NCI-H69 (cell line): ENCODE results near the gene SAMHD1.

ENCODE experiments used
- DNase-seq: peaks from one replicate; lab custom pipeline; 2025; lab: John Stamatoyannopoulos, UW

SAMHD1 gene

DNA sequence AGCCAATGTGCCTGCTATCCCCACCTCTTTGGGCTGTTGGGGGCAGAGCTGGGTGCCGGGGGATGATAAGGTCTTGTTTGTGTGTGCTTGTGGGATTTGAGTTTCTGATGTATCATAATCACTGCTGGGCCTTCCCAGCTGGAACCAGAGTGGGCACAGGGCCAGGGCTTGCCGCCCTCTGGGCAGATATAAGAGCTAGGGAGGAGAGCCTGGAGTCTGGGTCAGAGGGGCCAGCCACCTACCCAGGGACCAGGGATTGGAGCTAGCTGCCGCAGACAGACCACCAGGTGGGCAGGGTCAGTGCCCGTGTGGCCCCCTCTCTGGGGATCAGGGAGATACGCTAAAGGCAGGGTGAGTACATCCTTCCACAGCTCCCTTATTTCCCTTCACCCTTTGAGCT lies 78.7 kb downstream of the SAMHD1 start:
- DNase-seq: peak; percentile 65

DNA sequence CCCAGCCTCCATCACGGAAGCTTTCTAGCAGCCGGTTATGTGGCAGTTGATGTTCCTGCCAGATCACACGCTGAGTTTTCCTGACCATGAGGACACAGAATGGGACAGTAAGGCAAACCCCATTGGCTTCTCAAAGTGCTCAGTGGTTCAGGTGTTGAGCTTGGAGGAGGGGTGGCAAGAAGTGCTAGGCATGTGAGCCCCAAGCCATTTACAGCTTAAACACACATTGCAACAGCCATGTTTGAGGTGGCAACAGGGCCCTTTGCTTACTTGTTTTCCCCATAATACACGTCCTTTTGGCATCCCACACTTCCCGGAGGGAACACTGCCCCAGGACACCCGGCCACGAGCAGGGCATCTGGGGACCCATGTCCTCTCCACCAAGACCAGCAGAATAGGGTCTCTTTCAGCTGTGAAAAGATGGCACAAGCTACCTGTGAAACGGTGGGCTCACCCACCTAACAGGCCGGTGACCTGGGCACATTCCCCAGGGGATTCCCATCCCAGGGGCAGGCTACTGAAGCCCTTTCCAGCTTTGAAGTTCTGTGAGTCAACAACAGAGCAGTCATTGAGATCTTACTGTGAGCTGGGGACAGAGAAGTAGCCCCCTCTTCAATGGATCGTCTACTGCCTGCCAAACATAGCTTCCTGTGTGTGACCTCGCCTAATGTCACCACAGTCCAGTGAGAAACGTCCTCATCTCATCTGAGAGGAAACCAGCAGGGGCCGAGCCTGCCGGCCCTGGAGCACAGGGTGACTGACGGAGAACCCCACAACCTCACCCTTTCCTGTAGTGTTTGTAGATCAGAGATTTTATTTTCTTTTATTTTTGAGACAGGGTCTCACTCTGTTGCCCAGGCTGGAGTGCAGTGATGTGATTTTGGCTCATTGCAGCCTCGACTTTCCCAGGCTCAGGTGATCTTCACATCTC lies 79.6 kb downstream of the SAMHD1 start:
- DNase-seq: no peak

DNA sequence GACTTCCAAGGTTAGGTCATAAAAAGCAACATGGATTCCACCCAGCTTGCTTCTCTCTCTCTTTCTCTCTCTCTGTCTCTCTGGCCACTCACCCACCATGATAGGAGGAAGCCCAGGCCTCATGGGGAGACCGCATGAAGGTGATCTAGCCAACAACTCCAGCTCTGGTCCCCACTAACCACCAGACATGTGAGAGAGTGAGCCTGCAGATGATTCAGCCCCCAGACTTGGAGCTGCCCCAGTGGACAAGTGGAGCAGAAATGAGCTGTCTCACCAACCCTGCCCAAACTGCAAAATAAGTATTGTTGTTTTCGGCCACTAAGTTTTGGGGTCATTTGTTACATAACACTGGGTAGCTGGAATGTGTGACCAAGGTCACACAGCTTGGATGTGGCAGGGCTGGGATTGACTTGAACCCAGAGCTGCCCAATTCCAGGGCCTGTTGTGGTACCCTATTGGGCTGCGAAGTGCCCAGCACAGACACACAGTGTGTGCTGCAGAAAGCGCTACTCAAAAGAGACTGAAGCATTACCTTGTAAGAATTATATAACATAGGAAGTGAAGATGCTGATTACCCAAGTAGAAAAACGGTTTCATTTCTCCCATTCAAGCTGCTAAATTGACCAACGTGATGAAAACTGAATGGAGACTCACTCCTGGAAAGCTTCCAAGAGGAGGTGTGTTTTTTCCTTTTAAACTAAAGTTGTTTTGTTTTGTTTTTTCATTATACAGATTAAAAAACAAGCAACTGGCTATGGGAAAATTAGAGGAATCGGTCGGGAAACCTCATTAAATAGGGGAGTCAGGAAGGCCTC lies 84.6 kb downstream of the SAMHD1 start:
- no peak for DNase-seq

DNA sequence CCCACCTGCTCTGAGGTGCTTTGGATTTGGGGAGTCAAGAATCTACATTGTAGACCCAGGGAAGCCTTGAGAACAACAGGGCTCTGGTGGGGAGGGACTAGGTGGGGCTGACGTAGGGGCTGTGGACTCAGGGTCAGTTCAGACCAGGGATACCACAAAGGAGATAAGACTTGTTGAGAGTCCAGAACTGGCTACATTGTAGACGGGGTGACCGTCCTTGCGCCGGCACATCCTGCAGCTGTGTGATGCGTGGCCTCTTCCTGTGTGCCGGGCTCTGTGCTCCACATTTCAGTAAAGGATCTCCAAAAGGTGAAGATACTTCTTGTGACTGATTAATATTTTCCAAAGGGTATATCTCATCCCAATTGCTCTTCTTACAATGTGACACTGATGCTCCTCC lies 85.3 kb downstream of the SAMHD1 start:
- DNase-seq: no peak

DNA sequence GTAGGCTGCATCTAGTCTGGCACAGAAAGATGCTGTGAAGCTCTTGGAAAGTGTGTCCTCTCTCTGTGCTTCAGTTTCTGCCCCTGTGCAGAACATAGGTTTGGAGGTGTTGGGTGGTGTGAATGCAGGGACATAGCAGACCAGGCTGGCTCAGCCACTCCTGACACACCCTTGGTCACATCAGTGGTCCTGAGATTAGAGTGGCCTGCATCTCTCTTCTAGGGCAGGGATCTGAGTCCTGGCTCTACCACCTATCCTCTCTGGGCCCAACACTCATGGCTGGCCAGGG lies 85.7 kb downstream of the SAMHD1 start:
- no peak for DNase-seq

DNA sequence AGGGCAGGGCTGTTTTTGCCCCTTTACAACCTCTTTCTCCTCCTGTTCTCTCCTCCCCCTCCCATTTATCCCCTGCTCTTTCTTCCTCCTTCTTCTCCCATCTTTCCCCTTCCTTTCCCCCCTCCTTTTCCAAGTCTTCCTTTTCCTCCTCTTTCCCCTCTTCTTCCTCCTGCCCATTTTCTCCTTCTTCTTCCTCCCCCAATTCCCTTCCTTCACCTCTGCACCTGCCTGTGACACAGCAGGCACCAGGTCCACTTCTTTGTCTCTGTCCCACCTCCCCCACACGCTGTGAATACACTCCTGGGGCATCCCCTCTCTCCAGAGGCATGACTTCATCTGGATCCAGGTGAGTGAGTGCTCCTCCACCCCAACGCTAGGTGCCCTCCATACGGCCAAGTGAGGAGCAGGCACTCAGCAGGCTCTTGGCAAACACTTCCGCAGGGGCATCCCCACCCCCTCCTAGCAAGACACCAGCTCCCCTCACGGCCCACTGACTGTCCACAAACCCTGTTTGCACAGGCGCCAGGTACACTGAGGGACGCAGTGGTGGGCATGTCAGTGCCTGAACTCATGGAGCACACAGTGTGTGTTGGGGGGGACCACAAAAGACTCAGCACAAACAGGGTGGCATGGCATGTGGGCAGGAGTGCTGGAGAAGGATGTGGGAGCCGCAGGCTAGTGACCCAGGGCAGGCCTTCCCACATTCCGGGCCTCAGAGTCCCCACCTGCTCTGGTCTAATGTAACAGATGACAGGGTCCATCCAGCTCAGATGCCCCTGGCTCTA lies 86.2 kb downstream of the SAMHD1 start:
- peak; percentile 83 for DNase-seq

DNA sequence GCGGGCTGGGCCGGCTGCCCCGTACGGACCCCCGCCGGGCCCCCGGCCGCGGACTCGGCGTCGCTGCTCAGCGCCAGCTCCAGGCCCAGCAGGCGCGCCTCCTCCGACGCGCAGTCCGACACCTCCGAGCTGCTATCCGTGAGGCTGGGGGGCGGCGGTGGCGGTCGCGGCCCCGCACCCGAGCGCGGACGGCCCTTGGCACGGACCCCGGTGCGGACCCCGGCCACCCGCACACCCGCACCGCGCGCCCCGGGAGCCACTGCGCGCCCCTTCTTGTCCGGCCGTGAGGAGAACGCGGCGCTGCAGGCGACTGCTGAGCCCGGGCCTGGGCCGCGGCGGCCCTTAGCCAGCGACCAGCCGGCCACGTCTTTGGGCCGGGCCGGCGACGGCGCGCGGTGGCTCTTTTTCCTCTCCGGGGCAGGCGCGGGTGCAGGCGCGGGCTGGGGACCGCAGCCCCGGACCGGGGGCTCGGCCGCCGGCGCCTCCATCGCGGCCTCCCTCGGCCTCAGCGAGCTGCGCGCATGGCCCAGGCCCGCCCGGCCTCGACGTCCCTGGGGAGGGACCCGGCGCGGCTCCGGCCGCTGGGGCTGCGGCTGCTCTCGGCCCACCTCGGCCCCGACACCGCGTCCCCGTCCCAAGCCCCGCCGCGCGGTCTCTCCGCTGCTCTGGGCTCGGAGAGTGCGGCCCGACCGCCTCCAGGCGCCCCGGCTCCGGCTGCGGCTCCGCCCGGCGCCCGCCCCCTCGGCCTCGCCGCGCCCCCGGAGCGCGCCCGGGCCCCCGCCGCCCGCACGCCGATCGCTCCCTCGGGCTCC lies 88.4 kb downstream of the SAMHD1 start:
- DNase-seq: peak; percentile 46

DNA sequence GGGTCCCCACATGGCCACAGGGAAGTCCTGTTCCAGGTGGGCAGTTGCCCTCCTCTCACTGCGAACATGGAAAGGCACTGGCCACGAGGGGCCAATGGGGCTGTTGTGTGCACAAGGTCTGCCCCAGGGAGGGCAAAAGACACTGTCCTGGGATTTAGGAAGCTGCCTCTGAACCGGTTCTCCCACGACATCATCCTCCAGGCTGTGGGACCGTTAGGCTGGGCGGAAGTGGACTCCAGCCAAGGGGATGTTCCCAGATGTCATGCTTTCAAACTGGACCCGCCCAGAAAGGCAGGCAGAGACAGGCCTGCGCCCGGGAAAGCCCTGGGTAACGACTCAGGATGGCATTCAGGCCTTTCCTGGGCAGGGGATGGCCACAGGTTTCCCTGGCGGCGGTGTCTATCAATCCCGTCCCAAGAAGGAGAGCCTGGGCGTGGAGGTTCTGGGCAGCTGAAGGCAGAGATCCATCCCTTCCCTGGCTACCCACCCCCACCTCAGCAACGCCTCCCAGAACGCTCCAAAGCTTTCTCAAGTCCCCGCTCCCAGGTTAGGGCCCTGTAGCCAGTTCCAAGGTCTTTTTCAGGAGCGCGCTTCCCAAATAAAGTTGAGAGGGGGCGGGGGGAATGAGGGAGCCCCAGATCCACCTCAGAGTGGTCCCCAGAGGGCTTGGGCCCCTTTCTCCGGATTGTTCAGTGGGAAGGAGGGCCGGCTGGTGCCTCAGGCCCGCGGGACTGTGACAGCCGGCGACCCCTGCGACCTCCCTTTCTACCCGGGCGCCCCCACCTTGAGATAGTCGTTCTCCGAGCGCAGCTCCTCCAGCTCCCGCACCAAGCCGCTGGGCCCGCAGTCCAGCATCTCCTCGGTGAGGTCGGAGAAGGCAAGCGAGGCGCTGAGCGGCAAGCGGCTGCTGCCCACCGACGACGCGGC lies 89.4 kb downstream of the SAMHD1 start:
- DNase-seq: peak; percentile 88

DNA sequence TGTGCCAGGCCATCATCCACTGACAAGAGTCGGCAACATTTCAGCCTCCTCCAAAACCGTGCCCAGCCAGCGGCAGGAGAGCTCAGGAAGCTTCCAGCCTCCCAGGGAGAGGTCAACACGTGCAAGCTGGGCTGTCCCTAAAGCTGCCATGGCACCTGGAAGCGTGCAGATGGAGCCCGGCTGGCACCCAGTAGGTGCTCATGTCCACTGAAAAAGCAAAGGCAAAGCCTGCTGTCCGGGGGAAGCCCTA lies 90.0 kb downstream of the SAMHD1 start:
- peak; percentile 29 for DNase-seq

DNA sequence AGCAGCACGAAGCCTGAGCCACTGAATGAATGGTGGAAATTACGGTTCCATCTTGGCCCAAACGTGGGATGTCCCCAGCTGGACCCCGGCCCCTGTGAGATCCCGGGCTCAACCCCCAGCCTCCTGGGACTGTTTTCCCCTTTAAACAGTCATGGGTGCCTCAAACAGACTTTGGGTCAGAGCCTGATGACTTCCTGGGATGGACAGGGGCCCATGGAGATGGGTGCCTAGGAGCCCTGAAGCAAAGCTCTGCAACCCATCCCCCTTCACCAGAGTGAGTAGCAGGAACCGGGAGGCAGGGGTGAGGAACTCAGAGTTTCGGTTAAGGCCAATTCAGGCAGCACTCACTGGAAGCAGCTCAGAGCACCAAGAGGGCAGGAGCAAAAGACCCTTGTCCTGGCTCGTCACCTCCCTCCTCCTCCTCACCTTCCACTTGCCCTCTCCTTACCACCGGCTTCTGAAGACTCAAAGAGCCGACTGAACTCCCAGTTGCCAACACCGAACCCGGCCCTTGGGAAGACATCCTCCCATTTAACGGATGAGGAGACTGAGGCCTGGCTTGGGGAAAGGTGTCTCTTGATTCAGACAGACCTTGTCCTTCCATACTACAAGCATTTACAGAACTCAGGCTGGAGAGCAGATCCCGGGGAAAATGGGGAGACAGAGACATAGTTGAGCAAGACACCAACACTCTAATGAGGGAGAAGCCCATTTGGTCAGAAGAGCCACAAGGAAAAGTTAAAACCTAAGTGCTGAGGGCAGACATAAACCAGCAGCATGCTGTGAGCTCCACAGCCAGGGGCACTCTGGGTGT lies 90.5 kb downstream of the SAMHD1 start:
- DNase-seq: no peak

DNA sequence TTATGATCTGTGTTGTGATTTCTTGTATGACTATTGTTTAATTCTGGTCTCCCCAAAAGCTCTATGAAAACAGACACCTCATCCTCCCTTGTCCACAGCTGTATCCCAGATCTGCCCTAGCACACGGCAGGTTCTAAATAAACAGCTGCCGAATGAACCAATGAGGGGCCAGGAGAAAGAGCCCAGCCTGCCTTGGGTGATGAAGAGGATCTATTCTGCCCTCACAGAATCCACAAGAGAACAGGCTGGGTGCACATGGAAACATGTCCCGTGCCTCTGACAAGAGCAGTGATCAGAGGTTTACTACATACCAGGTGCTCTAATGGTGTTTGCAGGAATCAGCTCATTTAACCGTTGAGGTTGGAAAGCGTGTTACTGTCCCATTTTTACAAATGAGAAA lies 91.2 kb downstream of the SAMHD1 start:
- no peak for DNase-seq

DNA sequence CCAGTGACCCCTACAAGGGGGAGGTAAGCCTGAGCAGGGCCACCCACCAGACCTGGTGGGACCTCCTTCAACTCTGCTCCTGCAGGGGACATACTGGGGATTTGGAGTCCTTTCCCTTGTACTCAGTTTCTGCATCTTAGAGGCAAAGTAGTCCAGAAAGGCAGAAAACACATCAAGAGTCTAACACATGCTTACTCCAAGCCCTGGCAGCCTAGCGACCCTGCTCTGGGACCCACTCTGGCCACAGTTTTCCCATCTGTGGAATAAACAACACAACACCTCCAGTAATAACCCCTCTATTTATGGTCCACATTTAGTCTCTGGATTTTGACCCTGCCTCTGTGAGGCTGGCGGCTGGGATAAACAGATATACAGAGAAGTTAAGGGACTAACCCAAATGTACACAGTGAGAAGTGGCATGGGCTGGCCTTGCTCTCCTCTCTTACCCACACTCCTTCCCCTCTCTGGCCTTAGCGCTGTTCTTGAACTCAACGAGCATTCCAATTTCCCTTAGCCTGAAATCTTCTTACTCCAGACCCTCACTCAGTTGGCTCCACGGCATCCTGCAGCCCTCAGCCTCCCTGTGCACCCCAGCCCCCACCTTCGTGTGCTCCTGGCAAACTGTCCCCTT lies 91.7 kb downstream of the SAMHD1 start:
- DNase-seq: no peak

DNA sequence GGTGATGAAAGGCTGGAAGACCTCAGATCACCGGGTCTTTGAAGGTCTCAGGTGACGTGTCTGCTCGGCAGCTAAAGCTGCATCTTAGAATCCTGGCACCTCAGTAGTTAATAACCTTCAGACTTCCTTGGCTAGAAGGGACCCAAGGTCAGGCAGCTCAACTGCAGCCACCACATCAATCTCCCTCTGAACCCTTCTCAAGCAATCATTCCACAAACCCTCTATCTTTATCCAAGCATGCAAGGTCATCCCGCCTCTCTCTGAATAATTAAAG lies 92.3 kb downstream of the SAMHD1 start:
- no peak for DNase-seq

DNA sequence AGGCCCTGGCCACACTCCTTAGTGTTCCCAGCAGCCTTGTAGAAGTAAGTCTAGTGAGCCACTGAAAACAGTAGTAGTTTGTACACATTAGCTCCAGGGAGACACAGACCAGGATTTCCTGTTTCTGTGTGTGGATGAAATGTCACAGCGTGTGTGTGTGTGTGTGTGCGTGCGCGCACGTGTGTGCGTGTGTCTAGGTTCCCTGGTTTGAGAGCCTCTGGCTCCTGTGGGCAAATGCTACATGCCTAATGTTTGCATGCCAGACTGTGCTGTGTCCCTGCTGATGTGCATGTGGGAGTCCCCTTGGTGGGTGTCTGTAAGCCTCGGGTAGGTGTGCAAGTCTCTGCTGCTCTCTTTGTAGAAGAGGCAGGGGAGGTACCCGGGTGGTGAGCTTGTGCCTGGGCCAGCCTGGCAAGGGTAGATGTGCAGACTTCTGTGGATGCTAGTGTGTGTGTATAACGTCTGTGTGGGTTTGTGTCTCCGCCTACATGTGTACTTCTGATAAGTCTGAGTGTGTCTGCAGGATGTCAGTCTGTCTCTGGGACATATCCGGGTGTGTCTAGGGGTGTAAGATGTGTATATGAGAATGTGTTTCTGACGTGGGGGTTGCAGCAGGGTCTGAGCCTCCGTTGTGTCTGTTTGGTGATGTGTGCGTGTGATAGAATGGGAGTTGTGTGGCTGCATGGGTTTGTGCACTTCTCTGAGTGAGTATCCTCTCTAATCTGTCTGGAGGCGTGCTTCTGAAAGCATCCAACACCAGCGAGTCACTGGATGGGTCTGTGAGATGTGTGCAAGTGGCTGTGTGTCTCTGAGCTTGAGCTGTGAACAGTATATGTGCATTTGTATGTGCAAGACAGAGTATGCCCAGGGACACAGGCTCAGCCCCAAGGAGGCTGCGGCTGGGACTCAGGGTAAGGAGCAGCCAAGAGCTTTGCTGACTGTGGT lies 94.5 kb downstream of the SAMHD1 start:
- DNase-seq: peak; percentile 13

DNA sequence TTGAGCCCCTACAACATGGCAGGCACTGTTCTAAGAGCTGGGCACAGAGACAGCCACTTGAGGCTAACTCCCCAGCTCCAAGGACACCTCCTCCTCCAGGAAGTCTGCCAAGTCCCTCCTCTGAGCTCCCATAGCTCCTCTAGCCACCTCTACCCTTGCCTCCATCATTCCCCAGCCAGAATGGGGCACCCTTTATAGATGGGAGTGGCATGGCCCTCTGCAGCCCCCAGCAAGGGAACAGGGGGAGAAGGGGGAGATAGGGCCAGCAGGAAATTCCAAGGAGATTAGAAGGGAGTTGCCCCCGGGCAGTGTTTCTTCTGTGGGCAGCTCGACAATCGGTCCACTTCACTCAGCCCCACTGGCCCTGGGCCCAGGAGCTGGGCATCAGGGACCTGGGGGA lies 95.3 kb downstream of the SAMHD1 start:
- DNase-seq: no peak

DNA sequence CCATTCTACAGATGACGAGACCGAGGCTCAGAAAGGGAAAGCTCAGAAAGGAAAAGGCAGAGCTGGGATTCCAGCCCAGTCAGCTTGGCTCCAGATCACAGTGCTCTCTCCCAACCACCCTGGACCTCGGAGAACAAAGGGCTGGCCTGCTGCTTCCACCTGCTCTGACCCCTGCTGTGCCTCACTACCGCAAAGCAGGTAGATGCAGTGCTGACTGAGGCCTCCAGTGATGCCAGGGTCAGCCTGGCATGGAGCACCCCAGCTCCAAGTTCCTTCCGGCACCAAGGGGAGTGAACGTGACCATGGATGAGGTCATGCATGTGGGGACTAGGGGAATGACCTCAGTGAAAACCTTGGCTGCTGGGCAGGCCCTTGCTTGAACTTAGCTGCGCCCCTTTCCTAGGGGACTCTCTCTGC lies 96.3 kb downstream of the SAMHD1 start:
- peak; percentile 41 for DNase-seq

DNA sequence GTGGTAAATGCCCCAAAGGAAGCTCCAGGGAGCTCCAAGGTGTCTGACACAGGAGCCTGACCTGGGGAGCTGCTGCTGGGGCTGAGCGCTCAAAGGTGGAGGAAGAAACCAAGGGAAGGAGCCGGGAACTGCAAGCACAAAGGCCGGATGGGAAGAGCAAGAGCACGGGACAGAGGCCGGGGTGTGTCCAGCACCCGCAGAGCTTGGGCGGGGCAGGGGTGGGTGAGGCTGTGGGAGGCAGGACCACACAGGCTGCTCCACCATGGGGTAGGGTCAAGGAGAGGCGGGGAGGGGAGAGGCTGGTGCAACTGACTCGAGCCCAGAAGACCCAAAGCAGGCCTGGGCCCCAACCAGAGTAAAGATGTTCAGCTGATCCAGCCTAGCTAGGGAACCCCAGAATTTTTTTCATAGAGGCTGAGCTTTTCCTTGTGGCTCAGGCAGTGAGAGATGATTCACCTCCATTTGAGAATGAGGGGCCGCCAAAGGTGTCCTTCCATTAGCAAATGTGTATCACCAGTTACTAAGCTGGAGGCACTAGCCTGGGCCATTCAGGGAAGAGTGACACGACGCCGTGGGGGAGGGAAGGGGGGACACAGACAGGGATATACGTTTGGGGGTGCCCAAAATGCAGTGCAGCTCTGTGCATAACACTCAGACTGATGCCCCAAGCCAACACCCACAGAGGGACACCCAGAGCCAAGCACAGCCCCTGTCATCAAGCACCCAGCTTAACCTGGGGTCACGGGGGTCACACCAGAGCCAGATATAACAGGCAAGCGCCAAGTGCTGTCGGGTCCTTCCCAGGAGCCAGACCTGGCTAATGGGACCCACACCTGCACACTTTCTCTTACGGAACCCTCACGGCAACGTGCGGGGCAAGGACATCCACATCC lies 96.9 kb downstream of the SAMHD1 start:
- no peak for DNase-seq

DNA sequence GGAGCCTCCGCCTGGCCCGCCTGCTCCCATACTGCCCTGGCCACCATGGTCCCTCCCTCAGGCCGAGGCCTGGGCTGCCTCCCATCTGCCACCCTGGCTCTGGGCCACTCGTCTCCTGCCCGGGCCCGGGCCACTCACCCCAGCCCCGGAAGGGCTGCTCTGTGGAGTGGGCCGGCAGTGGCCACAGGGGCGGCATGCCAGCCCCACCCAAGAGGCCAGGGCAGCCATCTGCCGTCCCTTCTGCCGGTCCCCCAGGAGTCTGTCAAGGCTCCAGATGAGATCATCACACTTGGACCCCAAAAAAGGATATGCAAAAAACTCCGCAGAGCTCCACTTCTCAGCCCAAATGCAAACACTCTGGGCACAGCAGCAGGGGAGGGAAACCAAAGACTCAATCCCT lies 99.3 kb downstream of the SAMHD1 start:
- DNase-seq: no peak
